Stimulated activated CD4-positive, alpha-beta T cell treated with anti-CD3 and anti-CD28 coated beads, TNF-alpha, amount 100 ng/mL, for 1 hour (primary cell): ENCODE data around the gene CCDC106.

ENCODE experiments used
- DNase-seq, 3 donors: peaks; one replicate each; pipeline ENCODE4 v3.0.0-alpha.2; 2020; ENCODE audit warnings: low read depth in 3 of 3, low spot score in 1 of 3

The CCDC106 gene

GRCh38 chr19:55681131-55682092 is 33.4 kb downstream of the CCDC106 start:
- DNase-seq: no peak

- DNase-seq: no peak
Measured at GRCh38 chr19:55683449-55684261, 35.6 kb downstream of the CCDC106 start.

GRCh38 chr19:55684946-55685681 is 37.1 kb downstream of the CCDC106 start:
- no peak for DNase-seq

- no peak for DNase-seq
Measured at GRCh38 chr19:55685776-55686175, 37.8 kb downstream of the CCDC106 start.

GRCh38 chr19:55686311-55687050 is 38.5 kb downstream of the CCDC106 start:
- no peak for DNase-seq

GRCh38 chr19:55687281-55688201 is 39.5 kb downstream of the CCDC106 start:
- no peak for DNase-seq

- no peak for DNase-seq
Measured at GRCh38 chr19:55688422-55689218, 40.6 kb downstream of the CCDC106 start.

GRCh38 chr19:55689411-55690108 is 41.5 kb downstream of the CCDC106 start:
- DNase-seq: no peak

- no peak for DNase-seq
Measured at GRCh38 chr19:55690109-55690768, 42.2 kb downstream of the CCDC106 start.

GRCh38 chr19:55690769-55691545 is 42.9 kb downstream of the CCDC106 start:
- no peak for DNase-seq

- no peak for DNase-seq
Measured at GRCh38 chr19:55691561-55692481, 43.8 kb downstream of the CCDC106 start.

GRCh38 chr19:55692681-55693081 is 44.7 kb downstream of the CCDC106 start:
- DNase-seq: no peak

- DNase-seq: no peak
Measured at GRCh38 chr19:55693336-55693974, 45.4 kb downstream of the CCDC106 start.

- no peak for DNase-seq
Measured at GRCh38 chr19:55694241-55694655, 46.2 kb downstream of the CCDC106 start.
